NCI-H2171 (cell line): ENCODE data around the gene SLC38A1.

ENCODE experiments used
- DNase-seq: peaks from one replicate; lab custom pipeline; 2025; lab: John Stamatoyannopoulos, UW

Gene SLC38A1

GRCh38 chr12:46230983-46231382 is 37.9 kb downstream of the SLC38A1 start:
- DNase-seq = no peak

GRCh38 chr12:46230306-46230705 is 38.5 kb downstream of the SLC38A1 start:
- DNase-seq = no peak

GRCh38 chr12:46227616-46228015 is 41.2 kb downstream of the SLC38A1 start:
- no peak for DNase-seq

- no peak for DNase-seq
These were observed 44.5 kb downstream of the SLC38A1 start for GRCh38 chr12:46224386-46224785.

GRCh38 chr12:46223047-46223446 is 45.8 kb downstream of the SLC38A1 start:
- no peak for DNase-seq

- no peak for DNase-seq
These were observed 46.2 kb downstream of the SLC38A1 start for GRCh38 chr12:46222636-46223035.

- DNase-seq = no peak
These were observed 47.4 kb downstream of the SLC38A1 start for GRCh38 chr12:46221255-46222128.

GRCh38 chr12:46219877-46220655 is 48.8 kb downstream of the SLC38A1 start:
- DNase-seq = no peak

GRCh38 chr12:46219132-46219876 is 49.5 kb downstream of the SLC38A1 start:
- DNase-seq = no peak

- DNase-seq = no peak
These were observed 50.3 kb downstream of the SLC38A1 start for GRCh38 chr12:46218322-46219095.

- DNase-seq = no peak
These were observed 51.1 kb downstream of the SLC38A1 start for GRCh38 chr12:46217541-46218321.

GRCh38 chr12:46214668-46215436 is 54.0 kb downstream of the SLC38A1 start:
- DNase-seq = no peak

- DNase-seq = no peak
These were observed 56.5 kb downstream of the SLC38A1 start for GRCh38 chr12:46212108-46212982.

GRCh38 chr12:46210873-46211439 is 57.9 kb downstream of the SLC38A1 start:
- no peak for DNase-seq

- no peak for DNase-seq
These were observed 58.6 kb downstream of the SLC38A1 start for GRCh38 chr12:46209914-46210872.

GRCh38 chr12:46209170-46209569 is 59.7 kb downstream of the SLC38A1 start:
- DNase-seq = no peak

GRCh38 chr12:46208370-46208769 is 60.5 kb downstream of the SLC38A1 start:
- DNase-seq = no peak

GRCh38 chr12:46207644-46208043 is 61.2 kb downstream of the SLC38A1 start:
- DNase-seq = no peak
